HepG2 (cell line): ENCODE results near the gene MYOCOS.

ENCODE experiments used
- CTCF ChIP-seq: sonication (generic); formaldehyde crosslinking; IDR thresholded peaks from 2 replicates; pipeline ENCODE4 v1.5.0; 2020; ENCODE audit warnings: mild to moderate bottlenecking, missing genetic modification reagents, moderate library complexity
- GLI4 ChIP-seq: sonication (generic); formaldehyde crosslinking; IDR thresholded peaks from 2 replicates; pipeline ENCODE4 v1.5.1; 2020; ENCODE audit warnings: missing genetic modification reagents, mild to moderate bottlenecking, moderate library complexity, borderline replicate concordance
- KLF9 ChIP-seq: IDR thresholded peaks from 2 replicates; pipeline ENCODE4 v1.6.1; 2016; ENCODE audit warnings: low read depth
- POLR2A ChIP-seq, 2 experiments: IDR thresholded peaks; 2 replicates each; pipeline ENCODE4 v1.6.1; 2011; ENCODE audit warnings: low read depth in 2 of 2, low read length in 2 of 2, mild to moderate bottlenecking in 1 of 2, moderate library complexity in 1 of 2; ENCODE audit not compliant: insufficient read depth in 1 of 2
- RAD21 ChIP-seq: fragments of 450-650 bp; formaldehyde crosslinking; IDR thresholded peaks from 2 replicates; pipeline ENCODE4 v1.5.0; 2020; ENCODE audit warnings: mild to moderate bottlenecking
- ZNF274 ChIP-seq: sonication (generic); formaldehyde crosslinking; IDR thresholded peaks from 2 replicates; pipeline ENCODE4 v1.5.1; 2020; ENCODE audit warnings: mild to moderate bottlenecking, missing genetic modification reagents
- ZNF3 ChIP-seq: IDR thresholded peaks from 2 replicates; pipeline ENCODE4 v1.7.0; 2017; ENCODE audit warnings: inconsistent platforms

GRCh38 chr1:171610385-171610784, 11.7 kb upstream of the MYOCOS start:
- TF ChIP-seq GLI4 (no peak), ZNF3 (no peak), RAD21 (no peak), POLR2A (IDR thresholded peaks at IDR 0.05; ENCODE audit: insufficient read depth in 1 of 2, low read depth in 2 of 2, low read length in 2 of 2) (no peak), CTCF (CRISPR knock-in tag) (no peak), KLF9 (CRISPR knock-in tag) (no peak), ZNF274 (CRISPR knock-in tag) (no peak)
